Neuronal stem cell (in vitro differentiated cells): ENCODE data around the gene FAM168B.

Experiments used
- DNase-seq: peaks from one replicate; pipeline ENCODE4 v3.0.0-alpha.2; 2013; ENCODE audit warnings: low spot score
- H2AFZ ChIP-seq: one replicate; pipeline ENCODE4 v1.6.1; 2013; ENCODE audit warnings: mild to moderate bottlenecking, low read length, inconsistent platforms
- H2AK5ac ChIP-seq: 2 replicates; pipeline ENCODE4 v1.6.1; 2013; ENCODE audit warnings: low read depth, mild to moderate bottlenecking, inconsistent platforms, low read length, moderate library complexity, mixed read lengths
- H2BK120ac ChIP-seq: 2 replicates; pipeline ENCODE4 v1.6.1; 2013; ENCODE audit warnings: low read depth, mild to moderate bottlenecking, inconsistent platforms, low read length, moderate library complexity, mixed read lengths
- H2BK12ac ChIP-seq: one replicate; pipeline ENCODE4 v1.6.1; 2013; ENCODE audit warnings: low read length, inconsistent platforms
- H2BK15ac ChIP-seq: 2 replicates; pipeline ENCODE4 v1.6.1; 2013; ENCODE audit warnings: mild to moderate bottlenecking, low read length, inconsistent platforms, mixed read lengths
- H2BK5ac ChIP-seq: one replicate; pipeline ENCODE4 v1.6.1; 2013; ENCODE audit warnings: inconsistent platforms, mild to moderate bottlenecking, low read length, moderate library complexity
- H3K14ac ChIP-seq: one replicate; pipeline ENCODE4 v1.6.1; 2013; ENCODE audit warnings: low read length, inconsistent platforms
- H3K18ac ChIP-seq: 2 replicates; pipeline ENCODE4 v1.6.1; 2013; ENCODE audit warnings: low read length, inconsistent platforms
- H3K23ac ChIP-seq: 2 replicates; pipeline ENCODE4 v1.6.1; 2013; ENCODE audit warnings: low read depth, mild to moderate bottlenecking, mixed read lengths, low read length, inconsistent platforms; ENCODE audit not compliant: poor library complexity
- H3K27ac ChIP-seq: replicated peaks from 3 replicates; pipeline ENCODE4 v1.5.1; 2013; ENCODE audit warnings: low read length, inconsistent platforms
- H3K27me3 ChIP-seq, 3 experiments: 2 replicates each; pipeline ENCODE4 v1.6.1; 2013; ENCODE audit warnings: low read length in 3 of 3, mild to moderate bottlenecking in 2 of 3, inconsistent platforms in 1 of 3, low read depth in 1 of 3, mixed read lengths in 1 of 3, moderate library complexity in 1 of 3; ENCODE audit not compliant: control insufficient read depth in 3 of 3, insufficient read depth in 3 of 3
- H3K36me3 ChIP-seq, 2 donors: replicated peaks in 1 of 2; 2 replicates each; pipeline ENCODE4 v1.6.1; 2013; ENCODE audit warnings: low read length in 2 of 2; ENCODE audit not compliant: control insufficient read depth in 2 of 2, insufficient read depth in 2 of 2
- H3K4ac ChIP-seq: 2 replicates; pipeline ENCODE4 v1.6.1; 2013; ENCODE audit warnings: inconsistent platforms, mild to moderate bottlenecking, low read length, moderate library complexity
- H3K4me1 ChIP-seq, 2 donors: 1 replicate in 1 of 2; 2 replicates in 1 of 2; pipeline ENCODE4 v1.6.1; 2013; ENCODE audit warnings: low read length in 2 of 2, low read depth in 1 of 2; ENCODE audit not compliant: control insufficient read depth in 2 of 2, insufficient read depth in 1 of 2
- H3K4me2 ChIP-seq: one replicate; pipeline ENCODE4 v1.6.1; 2013; ENCODE audit warnings: mild to moderate bottlenecking, low read length, inconsistent platforms; ENCODE audit not compliant: insufficient read depth, poor library complexity, severe bottlenecking
- H3K4me3 ChIP-seq, 2 donors: 2 replicates each; pipeline ENCODE4 v1.5.1; 2013; ENCODE audit warnings: low read length in 2 of 2, mild to moderate bottlenecking in 2 of 2, inconsistent platforms in 1 of 2, moderate library complexity in 1 of 2
- H3K79me1 ChIP-seq: one replicate; pipeline ENCODE4 v1.6.1; 2013; ENCODE audit warnings: low read depth, mild to moderate bottlenecking, inconsistent platforms, low read length, moderate library complexity
- H3K9ac ChIP-seq: one replicate; pipeline ENCODE4 v1.6.1; 2013; ENCODE audit warnings: mild to moderate bottlenecking, low read depth, low read length, inconsistent platforms; ENCODE audit not compliant: poor library complexity
- H3K9me3 ChIP-seq, 2 donors: replicated peaks in 1 of 2; 2 replicates each; pipeline versions ENCODE3 to v1.6.1; 2013; ENCODE audit warnings: low read length in 2 of 2, mild to moderate bottlenecking in 2 of 2, inconsistent platforms in 1 of 2, low read depth in 1 of 2, mixed read lengths in 1 of 2, moderate library complexity in 1 of 2; ENCODE audit not compliant: control insufficient read depth in 2 of 2, insufficient read depth in 1 of 2
- H4K8ac ChIP-seq: one replicate; pipeline ENCODE4 v1.6.1; 2013; ENCODE audit warnings: low read depth, mild to moderate bottlenecking, inconsistent platforms, low read length, moderate library complexity
- H4K91ac ChIP-seq: one replicate; pipeline ENCODE4 v1.6.1; 2013; ENCODE audit warnings: low read length, low read depth, mild to moderate bottlenecking, inconsistent platforms; ENCODE audit not compliant: poor library complexity
- WGBS, 2 donors: extraction: QIAGEN DNeasy Blood & Tissue Kit; methylation state at CpG; one replicate each; pipeline ENCODE4 v1.1.7; 2013; ENCODE audit warnings: missing lambda C conversion rate in 2 of 2, mixed read lengths in 1 of 2; ENCODE audit not compliant: insufficient read length in 2 of 2, insufficient replicate concordance in 1 of 2; ENCODE audit errors: extremely low coverage in 2 of 2; 5-methylcytosine and 5-hydroxymethylcytosine counted together

Gene FAM168B

GRCh38 chr2:131056204-131056931 is 36.9 kb downstream of the FAM168B start:
- peaks cover 12% of the 10 kb centered on the region for H3K79me1 ChIP-seq
- H2BK5ac ChIP-seq = no peak overlapping the region
- H3K4ac ChIP-seq = no peak overlapping the region
- H3K9me3 ChIP-seq = no peaks in the 10 kb centered on the region
- H2AFZ ChIP-seq = no peak overlapping the region
- no peak overlapping the region for H3K23ac ChIP-seq
- no peak overlapping the region for H2BK120ac ChIP-seq
- no peak overlapping the region for H3K4me3 ChIP-seq
- H4K8ac ChIP-seq = no peak overlapping the region
- no peak overlapping the region for H4K91ac ChIP-seq
- H2BK12ac ChIP-seq = no peak overlapping the region
- H3K4me2 ChIP-seq = no peak overlapping the region
- no peak overlapping the region for H3K9ac ChIP-seq
- H3K27me3 ChIP-seq = no peaks in the 10 kb centered on the region
- H3K4me1 ChIP-seq = peaks cover 0 to 1% of the 10 kb centered on the region in 2 donors
- no peak overlapping the region for H3K18ac ChIP-seq
- no peak overlapping the region for H3K14ac ChIP-seq
- WGBS, 2 donors = no CpG with 5 or more reads among the region's 5 CpGs
- peaks cover 48 to 96% of the 10 kb centered on the region in 2 donors for H3K36me3 ChIP-seq
- no peak for DNase-seq
- H2AK5ac ChIP-seq = no peak overlapping the region
- no peak overlapping the region for H2BK15ac ChIP-seq
- H3K27ac ChIP-seq = no peak overlapping the region

- Histone ChIP-seq H3K23ac (peak overlapping the region; percentile 52), H2BK5ac (no peak overlapping the region), H2BK120ac (no peak overlapping the region), H3K14ac (peak overlapping the region; percentile 65), H3K27ac (no peak overlapping the region), H3K4ac (no peak overlapping the region), H3K36me3 (peaks cover 51 to 100% of the 10 kb centered on the region in 2 donors), H2AK5ac (no peak overlapping the region), H3K18ac (no peak overlapping the region), H3K9ac (peak overlapping the region; percentile 79), H3K4me1 (peaks cover 0 to 1% of the 10 kb centered on the region in 2 donors), H3K27me3 (no peaks in the 10 kb centered on the region), H3K9me3 (no peaks in the 10 kb centered on the region), H3K4me2 (no peak overlapping the region), H3K79me1 (peaks cover 12% of the 10 kb centered on the region), H4K91ac (no peak overlapping the region), H2BK15ac (no peak overlapping the region), H2AFZ (no peak overlapping the region), H2BK12ac (peak overlapping the region; percentile 41), H3K4me3 (peak overlapping the region in 1 of 2 donors; percentile 10), H4K8ac (no peak overlapping the region)
- WGBS, 2 donors = no CpG with 5 or more reads among the region's 26 CpGs
- DNase-seq = no peak
Measured at GRCh38 chr2:131055169-131056065, 37.8 kb downstream of the FAM168B start.

GRCh38 chr2:131054488-131054887 is 38.8 kb downstream of the FAM168B start:
- Histone ChIP-seq H3K4me3 (no peak overlapping the region), H3K27ac (no peak overlapping the region), H3K4me2 (no peak overlapping the region), H2BK5ac (no peak overlapping the region), H3K36me3 (peaks cover 55 to 100% of the 10 kb centered on the region in 2 donors), H2BK12ac (no peak overlapping the region), H3K23ac (no peak overlapping the region), H2BK15ac (no peak overlapping the region), H3K9me3 (no peaks in the 10 kb centered on the region), H4K91ac (no peak overlapping the region), H3K18ac (no peak overlapping the region), H3K27me3 (no peaks in the 10 kb centered on the region), H3K4ac (no peak overlapping the region), H3K9ac (no peak overlapping the region), H2AK5ac (no peak overlapping the region), H2BK120ac (no peak overlapping the region), H3K4me1 (peaks cover 0 to 1% of the 10 kb centered on the region in 2 donors), H3K79me1 (peaks cover 12% of the 10 kb centered on the region), H2AFZ (no peak overlapping the region), H4K8ac (no peak overlapping the region), H3K14ac (no peak overlapping the region)
- DNase-seq = no peak
- WGBS, 2 donors = no CpG with 5 or more reads among the region's 7 CpGs

GRCh38 chr2:131052741-131053263 is 40.5 kb downstream of the FAM168B start:
- no peak overlapping the region for H2AK5ac ChIP-seq
- H3K36me3 ChIP-seq = peaks cover 57 to 100% of the 10 kb centered on the region in 2 donors
- H3K4me3 ChIP-seq = peak overlapping the region in 1 of 2 donors; percentile 61
- H2BK5ac ChIP-seq = no peak overlapping the region
- H2BK15ac ChIP-seq = no peak overlapping the region
- H3K14ac ChIP-seq = no peak overlapping the region
- peak overlapping the region; percentile 44 for H4K8ac ChIP-seq
- H3K4me1 ChIP-seq = no peaks in the 10 kb centered on the region
- no peak overlapping the region for H3K9ac ChIP-seq
- peaks cover 7% of the 10 kb centered on the region for H3K79me1 ChIP-seq
- no peaks in the 10 kb centered on the region for H3K9me3 ChIP-seq
- no peak overlapping the region for H2BK12ac ChIP-seq
- no peaks in the 10 kb centered on the region for H3K27me3 ChIP-seq
- no CpG with 5 or more reads among the region's 8 CpGs for WGBS, 2 donors
- H3K4me2 ChIP-seq = no peak overlapping the region
- no peak overlapping the region for H2BK120ac ChIP-seq
- H3K27ac ChIP-seq = no peak overlapping the region
- no peak overlapping the region for H2AFZ ChIP-seq
- no peak for DNase-seq
- H3K4ac ChIP-seq = no peak overlapping the region
- no peak overlapping the region for H4K91ac ChIP-seq
- H3K18ac ChIP-seq = no peak overlapping the region
- H3K23ac ChIP-seq = no peak overlapping the region
